T-helper 17 cell (primary cell): ENCODE results near the gene LRSAM1. TPM values are rescaled to one million over a fixed set of nuclear protein-coding genes. Genes with fewer than 3 reads are reported as not detected.
"Not testable (repeated sequence)": the region's sequence is repeated elsewhere in the genome, so short reads cannot be mapped to it uniquely, and the experiment has no call there.

Experiments used
- ATAC-seq: fragments of 150-1000 bp; cut with Tn5 transposase; 2 replicates; pipeline ENCODE4 v1.10.0; 2021; ENCODE audit warnings: mild to moderate bottlenecking, moderate library complexity
- DNase-seq, 3 donors: peaks; one replicate each; pipeline versions ENCODE4 v3.0.0 to v3.0.0-alpha.2; 2020 to 2021
- H3K9me3 ChIP-seq: one replicate; pipeline ENCODE4 v1.7.0; 2013; ENCODE audit warnings: low read length, mild to moderate bottlenecking; ENCODE audit not compliant: control insufficient read depth, poor library complexity, severe bottlenecking
- H3K27ac Mint-ChIP-seq: one replicate; pipeline ENCODE4 v1.8.0; 2022; ENCODE audit warnings: mild to moderate bottlenecking, moderate library complexity, mixed read lengths
- H3K27me3 Mint-ChIP-seq: one replicate; pipeline ENCODE4 v1.8.0; 2022; ENCODE audit warnings: mixed read lengths
- H3K36me3 Mint-ChIP-seq: one replicate; pipeline ENCODE4 v1.8.0; 2022; ENCODE audit warnings: low read depth, mixed read lengths
- H3K4me1 Mint-ChIP-seq: one replicate; pipeline ENCODE4 v1.8.0; 2022; ENCODE audit warnings: mild to moderate bottlenecking, mixed read lengths
- H3K4me3 Mint-ChIP-seq: one replicate; pipeline ENCODE4 v1.8.0; 2022; ENCODE audit warnings: mild to moderate bottlenecking, moderate library complexity, mixed read lengths
- total RNA-seq, 4 donors: library from RNA in 2 of 4; stranded (reverse) in 2 of 4; gene quantifications; one replicate each; pipeline ENCODE4 v1.2.3 and lab custom pipeline; 2022 to 2026

LRSAM1 gene
- total RNA-seq, 2 donors from 2014 or later: 19.6 to 22.2 TPM

- peaks cover 3% of the 10 kb centered on the region for H3K36me3 Mint-ChIP-seq
- DNase-seq (no peak), ATAC-seq (no peak)
- no peak overlapping the region for H3K27ac Mint-ChIP-seq
- H3K27me3 Mint-ChIP-seq: no peaks in the 10 kb centered on the region
- H3K4me3 Mint-ChIP-seq: no peak overlapping the region
- H3K9me3 ChIP-seq: peaks cover 2% of the 10 kb centered on the region
- H3K4me1 Mint-ChIP-seq: peaks cover 10% of the 10 kb centered on the region
Measured at GRCh38 chr9:127455324-127455992, 4.1 kb downstream of the LRSAM1 start.

GRCh38 chr9:127457191-127457878 is 6.0 kb downstream of the LRSAM1 start:
- DNase-seq (no peak), ATAC-seq (no peak)
- Mint-ChIP-seq H3K4me1 (peaks cover 7% of the 10 kb centered on the region), H3K27ac (no peak overlapping the region), H3K27me3 (no peaks in the 10 kb centered on the region), H3K4me3 (no peak overlapping the region), H3K36me3 (peaks cover 3% of the 10 kb centered on the region)
- no peaks in the 10 kb centered on the region for H3K9me3 ChIP-seq

GRCh38 chr9:127458921-127459320 is 7.6 kb downstream of the LRSAM1 start:
- H3K4me3 Mint-ChIP-seq: no peak overlapping the region
- DNase-seq (no peak), ATAC-seq (no peak)
- H3K27me3 Mint-ChIP-seq: no peaks in the 10 kb centered on the region
- H3K36me3 Mint-ChIP-seq: peaks cover 3% of the 10 kb centered on the region
- H3K9me3 ChIP-seq: no peaks in the 10 kb centered on the region
- H3K4me1 Mint-ChIP-seq: peaks cover 8% of the 10 kb centered on the region
- no peak overlapping the region for H3K27ac Mint-ChIP-seq

GRCh38 chr9:127463382-127463781 is 12.1 kb downstream of the LRSAM1 start:
- Mint-ChIP-seq H3K27ac (no peak overlapping the region), H3K4me1 (peaks cover 3% of the 10 kb centered on the region)
- ATAC-seq: no peak

GRCh38 chr9:127463911-127464310 is 12.6 kb downstream of the LRSAM1 start:
- no peaks in the 10 kb centered on the region for H3K9me3 ChIP-seq
- ATAC-seq (no peak), DNase-seq (no peak)
- Mint-ChIP-seq H3K4me3 (no peak overlapping the region), H3K4me1 (peaks cover 3% of the 10 kb centered on the region), H3K27me3 (no peaks in the 10 kb centered on the region), H3K27ac (no peak overlapping the region), H3K36me3 (peaks cover 4% of the 10 kb centered on the region)

More at GRCh38 chr9:127463382-127463781, 12.1 kb downstream of the LRSAM1 start:
- H3K27me3 Mint-ChIP-seq: no peaks in the 10 kb centered on the region
- H3K4me3 Mint-ChIP-seq: no peak overlapping the region
- DNase-seq: no peak
- no peaks in the 10 kb centered on the region for H3K9me3 ChIP-seq
- H3K36me3 Mint-ChIP-seq: peaks cover 4% of the 10 kb centered on the region

GRCh38 chr9:127466407-127466917 is 15.2 kb downstream of the LRSAM1 start:
- H3K4me1 Mint-ChIP-seq, H3K9me3 ChIP-seq, H3K36me3 Mint-ChIP-seq, DNase-seq, H3K27ac Mint-ChIP-seq, ATAC-seq, H3K4me3 Mint-ChIP-seq, H3K27me3 Mint-ChIP-seq: not testable (repeated sequence)

GRCh38 chr9:127467621-127468020 is 16.3 kb downstream of the LRSAM1 start:
- Mint-ChIP-seq H3K27ac (no peak overlapping the region), H3K4me1 (no peaks in the 10 kb centered on the region), H3K36me3 (peaks cover 4% of the 10 kb centered on the region)

GRCh38 chr9:127470662-127471061 is 19.4 kb downstream of the LRSAM1 start:
- peaks cover 8% of the 10 kb centered on the region for H3K36me3 Mint-ChIP-seq
- H3K27me3 Mint-ChIP-seq: no peaks in the 10 kb centered on the region
- no peaks in the 10 kb centered on the region for H3K9me3 ChIP-seq
- no peak overlapping the region for H3K27ac Mint-ChIP-seq
- H3K4me3 Mint-ChIP-seq: no peak overlapping the region
- H3K4me1 Mint-ChIP-seq: no peaks in the 10 kb centered on the region
- DNase-seq: no peak
- ATAC-seq: no peak

More at GRCh38 chr9:127467621-127468020, 16.3 kb downstream of the LRSAM1 start:
- H3K4me3 Mint-ChIP-seq: no peak overlapping the region
- no peaks in the 10 kb centered on the region for H3K27me3 Mint-ChIP-seq
- H3K9me3 ChIP-seq: no peaks in the 10 kb centered on the region
- ATAC-seq: no peak
- DNase-seq: no peak

- no peak for ATAC-seq
- H3K36me3 Mint-ChIP-seq: peaks cover 5% of the 10 kb centered on the region
- H3K27me3 Mint-ChIP-seq: no peaks in the 10 kb centered on the region
- DNase-seq: no peak
- no peak overlapping the region for H3K4me3 Mint-ChIP-seq
- no peaks in the 10 kb centered on the region for H3K9me3 ChIP-seq
- no peaks in the 10 kb centered on the region for H3K4me1 Mint-ChIP-seq
- H3K27ac Mint-ChIP-seq: no peak overlapping the region
Measured at GRCh38 chr9:127473501-127473900, 22.2 kb downstream of the LRSAM1 start.

GRCh38 chr9:127473932-127474331 is 22.6 kb downstream of the LRSAM1 start:
- H3K36me3 Mint-ChIP-seq: peaks cover 7% of the 10 kb centered on the region
- DNase-seq (no peak), ATAC-seq (no peak)
- H3K4me3 Mint-ChIP-seq: no peak overlapping the region
- no peaks in the 10 kb centered on the region for H3K9me3 ChIP-seq
- no peak overlapping the region for H3K27ac Mint-ChIP-seq
- no peaks in the 10 kb centered on the region for H3K27me3 Mint-ChIP-seq
- peaks cover 1% of the 10 kb centered on the region for H3K4me1 Mint-ChIP-seq

- H3K36me3 Mint-ChIP-seq: peaks cover 8% of the 10 kb centered on the region
Measured at GRCh38 chr9:127474592-127474991, 23.3 kb downstream of the LRSAM1 start.

GRCh38 chr9:127479507-127480081 is 28.3 kb downstream of the LRSAM1 start:
- no peak overlapping the region for H3K4me3 Mint-ChIP-seq
- no peak overlapping the region for H3K27ac Mint-ChIP-seq
- ATAC-seq: no peak
- no peaks in the 10 kb centered on the region for H3K27me3 Mint-ChIP-seq
- H3K36me3 Mint-ChIP-seq: peaks cover 4% of the 10 kb centered on the region
- H3K4me1 Mint-ChIP-seq: peaks cover 2% of the 10 kb centered on the region
- no peaks in the 10 kb centered on the region for H3K9me3 ChIP-seq
- DNase-seq: no peak

More at GRCh38 chr9:127474592-127474991, 23.3 kb downstream of the LRSAM1 start:
- H3K27me3 Mint-ChIP-seq: no peaks in the 10 kb centered on the region
- peak overlapping the region; percentile 72 for H3K27ac Mint-ChIP-seq
- DNase-seq (no peak), ATAC-seq (no peak)
- H3K4me1 Mint-ChIP-seq: peaks cover 2% of the 10 kb centered on the region
- no peak overlapping the region for H3K4me3 Mint-ChIP-seq
- H3K9me3 ChIP-seq: no peaks in the 10 kb centered on the region

- H3K27ac Mint-ChIP-seq: no peak overlapping the region
Measured at GRCh38 chr9:127482662-127483061, 31.4 kb downstream of the LRSAM1 start.

More at GRCh38 chr9:127482662-127483061, 31.4 kb downstream of the LRSAM1 start:
- H3K9me3 ChIP-seq: no peaks in the 10 kb centered on the region
- Mint-ChIP-seq H3K4me1 (peaks cover 2% of the 10 kb centered on the region), H3K36me3 (peaks cover 6% of the 10 kb centered on the region), H3K4me3 (no peak overlapping the region), H3K27me3 (no peaks in the 10 kb centered on the region)
- ATAC-seq: no peak
- DNase-seq: no peak
